ENCODE data around the gene MCCC2.
"Not testable (repeated sequence)": the region's sequence is repeated elsewhere in the genome, so short reads cannot be mapped to it uniquely, and the experiment has no call there.

The MCCC2 gene

DNA sequence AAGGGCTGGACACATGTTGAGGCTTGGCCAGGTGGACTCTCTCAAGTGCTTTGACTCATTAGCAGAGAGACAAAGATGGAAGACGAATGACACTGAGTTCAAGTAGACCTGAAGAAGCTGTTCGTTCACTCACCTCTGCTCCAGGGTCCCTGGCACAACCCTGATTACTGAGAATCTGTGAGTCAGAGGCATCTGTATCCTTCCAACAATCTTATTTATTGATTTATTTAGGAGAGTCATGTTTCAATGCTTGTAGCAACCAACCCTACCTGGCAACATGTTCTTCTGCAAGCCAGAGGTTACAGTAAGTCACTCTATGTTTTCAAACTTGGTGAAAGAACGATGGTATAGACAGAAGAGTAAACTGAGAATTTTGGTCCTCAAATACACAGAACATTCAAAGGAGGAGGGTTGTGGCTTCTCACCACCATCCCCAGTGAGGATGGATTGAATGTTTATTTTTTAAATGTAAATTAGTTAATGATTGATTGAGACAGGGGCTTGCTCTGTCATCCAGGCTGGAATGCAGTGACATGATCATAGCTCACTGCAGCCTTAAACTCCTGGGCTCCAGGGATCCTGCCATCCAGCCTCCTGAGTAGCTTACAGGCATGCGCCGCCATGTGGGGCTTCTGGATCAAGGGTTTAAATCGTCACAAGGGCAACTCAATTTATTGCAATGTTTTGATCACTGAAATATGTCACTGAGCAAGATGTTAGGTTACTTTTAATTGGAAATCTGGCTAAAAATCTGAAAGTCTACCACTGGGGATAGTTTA is 76.2 kb downstream of the MCCC2 start:
- no peak for DNase-seq

DNA sequence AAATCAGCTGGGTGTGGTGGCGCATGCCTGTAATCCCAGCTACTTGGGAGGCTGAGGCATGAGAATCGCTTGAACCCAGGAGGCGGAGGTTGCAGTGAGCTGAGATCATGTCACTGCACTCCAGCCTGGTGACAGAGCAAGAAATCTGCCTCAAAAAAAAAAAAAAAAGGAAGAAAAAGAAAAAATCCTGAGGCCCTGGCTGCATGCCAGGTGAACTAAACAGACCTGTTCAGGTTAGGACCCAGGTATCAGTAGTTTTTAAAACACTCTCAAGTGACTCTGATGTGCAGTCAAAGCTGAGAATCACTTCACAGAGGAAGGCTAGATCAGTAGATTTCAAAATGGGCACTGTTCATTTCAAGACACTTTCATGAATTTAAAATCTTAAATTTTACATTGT is 77.5 kb downstream of the MCCC2 start:
- DNase-seq, result not testable (repeated sequence)

DNA sequence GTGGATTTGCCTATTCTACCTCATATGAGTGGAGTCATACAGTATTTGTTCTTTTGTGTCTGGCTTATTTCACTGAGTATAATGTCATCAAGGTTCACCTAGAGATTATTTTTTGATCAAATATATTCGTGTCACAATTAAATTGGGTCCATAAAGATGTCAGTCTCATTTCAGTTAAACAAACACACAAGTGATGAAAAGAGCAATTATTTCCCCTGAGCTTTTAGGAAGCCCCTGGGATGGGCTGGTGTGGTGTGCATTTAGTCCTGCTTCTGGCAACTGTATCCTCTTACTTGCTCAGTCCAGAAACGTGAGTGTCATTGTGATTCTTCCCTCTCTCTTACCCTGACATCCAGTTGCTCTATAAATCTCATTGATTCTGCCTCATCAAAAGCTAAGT is 79.2 kb downstream of the MCCC2 start:
- DNase-seq, result no peak

DNA sequence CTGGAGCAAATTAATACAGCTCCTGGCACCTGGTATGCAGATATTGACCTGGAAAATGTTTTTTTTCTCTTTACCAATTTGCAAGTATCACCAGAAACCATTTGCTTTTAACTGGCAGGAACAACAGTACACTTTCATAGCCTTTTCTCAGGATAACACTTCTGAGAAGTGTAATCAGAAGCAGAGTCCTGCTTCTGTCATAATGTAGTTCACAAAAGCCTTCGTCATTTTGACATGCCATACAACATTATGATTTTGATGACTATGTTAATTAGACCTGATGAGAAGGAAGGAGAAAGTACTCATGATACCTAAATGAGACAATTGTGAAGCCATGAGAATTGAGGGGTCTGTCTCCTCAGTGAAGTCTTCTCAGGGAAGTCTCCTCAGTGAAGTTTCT is 90.8 kb downstream of the MCCC2 start:
- no peak for DNase-seq

DNA sequence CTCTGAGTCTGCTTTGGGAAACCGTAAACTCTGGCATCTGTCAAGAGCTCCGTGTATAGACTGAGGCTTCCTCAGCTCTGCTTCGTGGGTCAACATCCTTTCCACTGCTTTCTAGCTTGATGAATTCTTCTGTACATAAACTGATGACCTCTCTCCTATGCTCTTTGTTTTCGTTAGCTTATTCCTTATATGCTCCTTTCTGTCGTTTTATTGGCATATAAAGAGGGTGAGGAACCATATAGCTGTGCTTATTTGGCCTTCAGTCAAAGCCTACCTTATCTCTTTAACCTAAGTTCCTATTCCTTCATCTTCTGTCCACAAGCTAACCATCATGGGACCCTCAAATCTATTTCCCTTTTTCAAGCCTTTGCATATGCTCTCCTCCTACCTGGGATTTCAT is 92.6 kb downstream of the MCCC2 start:
- no peak for DNase-seq

DNA sequence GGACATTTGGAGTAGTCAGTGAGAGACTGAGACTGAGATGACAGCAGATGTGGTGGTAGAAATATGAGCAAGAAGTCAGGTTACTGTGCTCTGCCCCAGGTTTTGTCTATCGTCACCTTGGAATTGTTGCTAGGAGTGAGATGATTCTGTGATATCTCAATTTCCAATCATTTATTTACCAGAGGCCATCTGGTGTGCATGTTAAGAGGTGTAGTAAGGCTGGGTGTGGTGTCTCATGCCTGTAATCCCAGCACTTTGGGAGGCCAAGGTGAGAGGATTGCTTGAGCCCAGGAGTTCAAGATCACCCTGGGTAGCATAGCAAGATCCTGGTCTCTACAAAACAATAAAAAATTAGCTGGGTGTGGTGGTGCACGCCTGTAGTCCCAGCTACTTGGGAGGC is 93.4 kb downstream of the MCCC2 start:
- DNase-seq, result no peak

DNA sequence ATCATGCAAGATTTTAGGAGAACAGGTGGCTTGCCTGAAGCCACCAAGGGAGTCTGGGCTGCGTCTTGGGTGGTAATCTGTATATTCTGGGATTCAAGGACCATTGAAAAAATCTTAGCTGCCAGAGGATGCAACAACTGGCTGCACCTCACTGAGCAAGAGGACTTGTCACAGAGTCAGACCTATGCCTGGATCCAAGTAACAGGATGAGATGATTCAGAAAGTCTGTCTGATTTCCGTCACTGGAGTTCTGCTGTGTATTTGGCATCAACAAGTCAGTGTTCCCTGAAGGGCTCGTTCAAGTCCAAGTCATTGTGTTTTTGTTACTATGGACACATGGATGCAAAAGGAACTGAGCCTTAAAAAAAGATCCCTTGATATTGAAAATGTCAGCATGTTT is 94.2 kb downstream of the MCCC2 start:
- DNase-seq, result no peak

DNA sequence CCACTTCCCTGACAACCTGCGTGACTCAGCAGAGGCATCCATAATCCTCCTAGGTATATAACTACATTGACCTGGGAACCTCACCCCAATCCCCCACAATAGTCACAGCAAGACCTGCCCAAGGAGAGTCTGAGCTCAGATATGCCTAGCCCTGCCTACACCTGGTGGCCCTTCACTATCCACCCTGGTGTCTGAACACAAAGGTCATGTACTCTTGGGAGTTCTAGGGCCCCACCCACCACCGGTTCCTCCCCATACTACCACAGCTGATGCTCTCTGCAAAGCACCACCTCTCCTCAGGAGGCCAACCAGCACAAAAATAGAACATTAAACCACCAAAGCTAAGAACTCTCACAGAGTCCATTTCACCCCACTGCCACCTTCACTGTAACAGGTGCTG is 97.2 kb downstream of the MCCC2 start:
- no peak for DNase-seq

DNA sequence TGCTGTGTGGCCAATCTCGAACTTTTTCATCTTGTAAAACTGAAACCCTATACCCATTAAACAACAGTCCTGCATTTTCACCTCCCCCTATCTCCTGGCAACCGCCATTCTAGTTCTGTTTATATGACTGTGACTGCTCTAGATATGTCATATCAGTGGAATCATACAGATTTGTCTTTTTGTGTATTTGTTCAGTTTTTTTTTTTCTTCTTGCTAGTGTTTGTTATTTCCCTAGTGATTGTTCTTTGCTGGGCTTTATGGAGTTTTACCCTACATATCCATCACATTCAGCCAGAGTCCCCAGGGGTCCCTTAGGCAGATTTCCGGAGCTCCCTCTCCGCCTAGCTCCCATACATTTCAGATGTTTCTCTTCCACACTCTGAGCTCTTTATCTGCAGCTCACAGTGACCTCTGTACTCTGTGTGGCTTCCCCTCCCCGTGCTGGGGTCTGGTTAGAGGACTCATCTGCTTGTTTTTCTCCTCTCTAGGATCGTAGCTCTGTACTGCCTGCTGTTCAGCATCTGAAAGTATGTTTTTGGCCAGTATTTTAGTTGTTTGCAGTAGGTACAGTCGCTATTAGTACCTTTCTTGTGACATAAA is 106.8 kb downstream of the MCCC2 start:
- no peak for DNase-seq

DNA sequence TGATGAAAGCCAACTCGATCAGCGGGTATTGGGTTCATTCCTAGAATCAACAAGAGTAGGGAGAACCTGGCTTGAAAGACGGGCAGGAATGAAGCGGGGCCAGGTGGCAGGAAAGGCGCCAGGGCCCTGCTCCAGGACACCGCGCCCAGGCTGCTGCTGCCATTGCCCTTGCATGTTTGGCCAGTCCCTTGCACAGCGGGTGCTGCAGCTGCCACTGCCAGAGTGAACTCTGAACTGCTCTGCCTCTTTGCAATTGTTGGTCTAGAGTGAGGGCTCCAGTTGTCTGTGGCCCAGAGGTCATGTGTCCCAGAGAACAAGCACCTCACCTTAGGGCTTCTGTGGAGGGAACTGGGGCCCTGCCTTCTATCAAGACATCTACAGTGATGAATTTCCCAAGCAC is 107.9 kb downstream of the MCCC2 start:
- no peak for DNase-seq

DNA sequence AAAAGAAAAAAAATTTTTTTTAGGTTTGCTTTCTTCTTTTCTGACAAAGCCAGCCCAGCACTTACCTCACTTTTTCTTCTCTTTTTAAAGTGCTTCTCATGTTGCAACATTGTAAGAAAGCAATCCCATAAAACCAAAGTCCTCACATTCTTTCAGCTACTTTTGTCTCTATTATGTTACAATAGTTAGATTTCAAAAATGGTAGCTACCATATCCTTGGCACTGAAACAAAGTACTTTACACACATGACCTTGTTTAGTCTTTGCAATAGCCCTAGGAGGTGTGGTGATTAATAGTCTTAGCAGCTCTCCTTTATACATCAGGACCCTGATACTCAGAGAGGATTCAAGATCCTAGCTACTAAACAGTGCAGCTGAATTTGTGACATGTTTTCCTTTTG is 108.5 kb downstream of the MCCC2 start:
- DNase-seq, result no peak

DNA sequence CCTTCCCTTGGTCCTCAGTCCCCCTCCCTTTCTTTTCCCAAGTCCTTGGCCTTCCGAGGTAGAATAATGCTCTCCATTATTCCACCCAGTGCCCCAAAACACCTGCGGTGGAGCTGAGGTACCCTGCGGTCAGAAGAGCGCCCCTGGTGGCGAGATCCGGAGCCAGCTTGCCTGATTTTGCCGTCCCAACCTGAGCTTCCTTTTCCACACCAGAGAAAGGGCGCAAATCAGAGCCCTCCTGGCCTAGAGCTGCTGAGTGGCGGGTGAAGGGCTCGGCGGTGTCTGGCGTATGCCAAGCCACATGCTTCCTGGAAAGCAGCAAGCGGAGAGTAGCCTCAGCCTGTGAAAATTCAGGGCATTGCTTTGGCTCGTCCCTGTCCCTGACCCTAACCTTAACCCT is 110.8 kb downstream of the MCCC2 start:
- DNase-seq, result no peak

DNA sequence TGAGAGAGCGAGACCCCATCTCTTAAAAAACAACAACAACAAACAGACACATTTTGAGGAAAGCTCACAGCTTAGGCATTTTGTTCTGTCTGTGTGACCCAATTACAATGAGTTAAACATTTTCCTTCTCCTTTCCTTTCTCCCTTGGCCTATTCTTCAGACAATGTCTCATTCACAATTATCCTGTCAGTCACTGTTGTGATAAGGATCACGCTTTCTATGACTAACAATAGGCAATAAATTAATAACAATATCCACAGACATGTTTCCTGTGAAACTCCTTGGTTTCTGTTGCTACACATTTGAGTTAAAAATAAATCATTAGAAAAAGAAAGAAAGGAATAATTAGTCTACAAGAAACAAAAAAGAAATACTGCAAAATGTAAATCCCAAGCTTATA is 112.1 kb downstream of the MCCC2 start:
- no peak for DNase-seq

DNA sequence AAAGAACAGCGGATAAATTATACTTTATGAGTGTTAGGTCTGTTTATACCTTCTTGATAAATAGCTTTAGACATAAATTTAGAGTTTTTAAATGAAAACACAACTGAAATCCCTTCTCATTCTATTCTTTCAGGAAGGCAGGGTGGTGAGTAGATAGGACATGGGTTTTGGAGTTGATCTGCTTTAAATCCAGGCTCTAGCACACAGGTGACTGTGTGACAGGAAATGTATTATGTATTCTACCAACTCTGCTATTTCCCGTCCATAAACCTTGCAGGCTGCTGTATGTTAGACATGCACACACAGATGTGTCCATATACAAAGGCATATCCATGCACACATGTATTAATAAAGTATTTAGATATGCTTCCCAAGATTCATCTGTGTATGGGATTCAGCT is 112.6 kb downstream of the MCCC2 start:
- DNase-seq, result no peak

DNA sequence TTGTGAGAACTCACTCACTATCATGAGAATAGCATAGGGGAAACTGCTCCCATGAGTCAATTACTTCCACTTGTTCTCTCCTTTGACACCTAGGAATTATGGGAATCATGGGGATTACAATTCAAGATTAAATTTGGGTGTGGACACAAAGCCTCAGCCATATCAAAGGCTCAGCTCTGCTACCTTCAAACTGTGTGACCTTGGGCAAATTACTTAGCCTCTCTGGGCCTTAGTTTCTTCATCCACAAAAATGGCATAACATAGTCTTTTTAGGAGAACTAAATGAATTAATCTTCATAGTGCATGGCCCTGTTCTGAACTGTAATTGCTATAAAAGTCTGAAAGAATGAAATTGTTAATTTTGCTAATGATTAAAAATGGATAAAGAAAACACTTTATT is 113.7 kb downstream of the MCCC2 start:
- DNase-seq, result no peak

DNA sequence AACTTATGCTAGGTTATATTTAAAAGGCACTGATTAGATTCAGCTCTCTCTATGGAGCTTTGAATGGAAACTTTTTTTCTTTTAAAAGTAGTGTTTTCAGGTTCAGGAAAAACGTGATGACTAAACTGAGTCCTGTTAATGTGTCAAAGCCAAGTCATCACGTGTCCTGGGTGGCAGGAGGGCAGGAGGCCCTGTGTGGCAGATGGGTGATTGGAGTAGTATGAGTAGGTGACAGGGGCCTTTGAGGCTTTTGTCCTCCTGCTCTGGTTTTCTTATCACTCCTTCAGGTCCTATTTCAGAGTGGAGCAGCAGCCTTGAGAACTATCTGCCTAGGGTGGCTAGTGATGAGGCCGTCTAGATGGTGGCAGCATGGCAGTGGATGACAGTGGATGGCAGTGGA is 114.3 kb downstream of the MCCC2 start:
- DNase-seq, result no peak

DNA sequence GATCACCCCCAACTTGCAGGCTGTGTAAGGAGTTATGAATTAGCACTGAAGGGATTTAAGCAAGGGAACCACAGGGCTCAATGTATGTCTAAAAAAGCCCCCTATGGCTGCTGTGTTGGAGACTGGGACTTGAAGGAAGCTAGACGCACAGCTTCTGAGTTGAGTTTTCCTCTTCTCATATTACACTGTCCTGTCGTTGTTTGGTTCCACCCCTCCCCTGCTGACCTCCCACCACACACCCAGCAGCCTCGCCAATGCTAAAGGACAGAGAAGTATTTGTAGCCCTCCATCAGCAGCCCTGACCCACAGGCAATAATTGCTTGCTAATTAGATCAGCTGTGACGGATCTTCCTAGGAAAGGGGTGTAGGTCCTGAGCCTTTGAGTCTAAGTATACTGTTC is 116.8 kb downstream of the MCCC2 start:
- DNase-seq, result no peak

DNA sequence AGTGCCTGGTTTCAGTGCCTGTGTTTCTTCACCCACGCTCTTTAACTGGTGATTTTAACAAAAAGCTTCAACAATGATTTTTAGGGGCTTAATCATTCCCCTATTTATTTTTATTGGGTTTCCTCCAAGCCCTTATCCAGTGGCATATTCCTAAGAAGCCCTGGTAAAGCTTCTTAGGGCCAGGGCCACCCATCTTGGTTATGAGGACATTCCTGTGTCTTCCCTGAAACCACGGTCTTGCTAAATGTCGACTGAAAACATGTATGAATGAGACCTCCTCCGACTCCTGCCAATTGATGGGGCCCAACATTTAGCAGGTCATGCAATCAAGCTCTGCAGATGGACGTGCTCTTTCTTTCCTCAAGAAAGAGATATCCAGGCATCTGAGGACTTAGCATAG is 118.3 kb downstream of the MCCC2 start:
- DNase-seq, result no peak

DNA sequence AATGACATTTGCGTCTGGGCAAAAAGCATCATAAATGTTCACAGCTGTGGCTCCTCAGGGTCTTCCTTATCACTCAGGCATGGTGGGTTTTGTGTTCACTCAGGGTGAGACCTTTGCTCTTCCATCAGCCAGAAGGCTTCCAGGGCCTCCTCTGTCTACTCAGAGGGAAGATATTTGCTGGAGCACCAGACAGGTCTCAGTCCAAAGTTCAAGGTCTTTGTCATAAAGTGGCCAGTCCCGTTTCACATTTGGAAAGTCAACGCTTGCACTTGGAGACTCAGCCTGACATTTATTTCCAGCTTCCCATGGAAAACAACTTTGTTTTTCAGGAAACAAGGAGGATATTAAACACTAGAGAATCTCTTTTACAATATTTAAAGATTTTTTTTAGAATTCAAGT is 119.8 kb downstream of the MCCC2 start:
- no peak for DNase-seq

All from activated CD4-positive, alpha-beta T cell treated with anti-CD3 and anti-CD28 coated beads, Interleukin-2, amount 50 U/mL, for 1 hour (primary cell).